Spleen (tissue), 11 donors: Measurements from ENCODE around the gene SMIM7. TPM values are rescaled to one million over a fixed set of nuclear protein-coding genes. Genes with fewer than 3 reads are reported as not detected.

Experiments used
- DNase-seq: peaks from one replicate; pipeline ENCODE4 v3.0.0-alpha.2; 2020
- H3K27ac ChIP-seq, 8 donors: fragments of 200-600 bp; sonication (generic) in 7 of 8; 1 replicate in 4 of 8; 2 replicates in 4 of 8; pipeline versions ENCODE4 v1.5.0 to v1.8.0; 2016 to 2021; ENCODE audit warnings: inconsistent platforms in 4 of 8, mild to moderate bottlenecking in 4 of 8, moderate library complexity in 1 of 8
- H3K27me3 ChIP-seq, 7 donors: fragments of 200-600 bp; sonication (generic) in 6 of 7; replicated peaks in 1 of 7; 1 replicate in 4 of 7; 2 replicates in 3 of 7; pipeline versions ENCODE4 v1.5.0 to v1.8.0; 2016 to 2021; ENCODE audit warnings: inconsistent platforms in 3 of 7, mild to moderate bottlenecking in 1 of 7
- H3K36me3 ChIP-seq, 6 donors: fragments of 200-600 bp; sonication (generic) in 5 of 6; 1 replicate in 4 of 6; 2 replicates in 2 of 6; pipeline versions ENCODE4 v1.5.0 to v1.8.0; 2016 to 2021; ENCODE audit warnings: inconsistent platforms in 2 of 6
- H3K4me1 ChIP-seq, 6 donors: fragments of 200-600 bp; sonication (generic) in 5 of 6; 1 replicate in 3 of 6; 2 replicates in 3 of 6; pipeline versions ENCODE4 v1.5.0 to v1.8.0; 2016 to 2021; ENCODE audit warnings: inconsistent platforms in 3 of 6
- H3K4me3 ChIP-seq, 8 donors: fragments of 200-600 bp; sonication (generic) in 7 of 8; 1 replicate in 4 of 8; 2 replicates in 4 of 8; pipeline versions ENCODE4 v1.5.0 to v1.8.0; 2016 to 2021; ENCODE audit warnings: inconsistent platforms in 4 of 8, mild to moderate bottlenecking in 4 of 8, moderate library complexity in 2 of 8
- H3K9me3 ChIP-seq, 8 donors: fragments of 200-600 bp; sonication (generic) in 7 of 8; 1 replicate in 4 of 8; 2 replicates in 4 of 8; pipeline versions ENCODE4 v1.5.0 to v1.8.0; 2016 to 2021; ENCODE audit warnings: inconsistent platforms in 4 of 8
- CTCF ChIP-seq, 11 experiments: fragments of 200-600 bp in 7 of 11; fragments of 450-650 bp in 4 of 11; sonication (generic) in 4 of 11; IDR thresholded peaks in 8 of 11; conservative IDR thresholded peaks in 3 of 11; 1 replicate in 7 of 11; 2 replicates in 4 of 11; pipeline versions ENCODE4 v1.4.0 to v1.8.0; 2016 to 2021; ENCODE audit warnings: antibody characterized with exemption in 11 of 11, inconsistent platforms in 4 of 11, mild to moderate bottlenecking in 1 of 11
- POLR2A ChIP-seq, 3 donors: fragments of 450-650 bp; IDR thresholded peaks; one replicate each; pipeline ENCODE4 v1.5.1; 2017; ENCODE audit warnings: antibody characterized with exemption in 3 of 3, mild to moderate bottlenecking in 1 of 3
- POLR2AphosphoS5 ChIP-seq, 3 donors: sonication (generic); formaldehyde crosslinking; IDR thresholded peaks; one replicate each; pipeline ENCODE4 v1.5.1; 2017; ENCODE audit warnings: antibody characterized with exemption in 3 of 3
- WGBS, 5 donors: extraction: QIAGEN DNeasy Blood & Tissue Kit in 3 of 5; methylation state at CpG; one replicate each; pipeline versions ENCODE4 v1.1.5 to v1.1.7; 2013 to 2018; 5-methylcytosine and 5-hydroxymethylcytosine counted together
- intact Hi-C: fragments of 100-400 bp; cut with DNase I; formaldehyde crosslinking; loops from one replicate; pipeline ENCODE4 v1.15.0; 2023; ENCODE audit warnings: low total_unique reads
- polyA plus RNA-seq, 3 donors: library from polyadenylated mRNA; stranded (reverse); fragments of 200-250 nt; gene quantifications; one replicate each; pipeline ENCODE4 v1.2.1, GENCODE V29; 2013
- total RNA-seq, 7 donors: library from RNA; depleted of rRNA in 3 of 7; stranded (reverse); fragments of >200 nt in 3 of 7; fragmentation: NEBNext Ultra II Directional in 4 of 7; extraction: Animal tissue kit (Norgen Biotek cat#: 25700) in 4 of 7; gene quantifications; one replicate each; pipeline versions ENCODE4 v1.1.0 to v1.2.1, GENCODE V29; 2016 to 2021
- donor health status: healthy with polysubstance abuse.
- donor health status: DM: no; HTN: no; CAD: no; lungs with moderate emphysema.
- donor health status: DM: no; HTN: no; CAD: no.
- donor health status: Bipolar disorder and iron deficiency.
- donor health status: healthy.
- donor health status: DM: no; HTN: no; CAD: no.
- donor health status: DM: yes; HTN: yes; CAD: no.

SMIM7 gene
- total and polyA plus RNA-seq, 10 donors = 57.3 to 95.4 (median 76.7) TPM

DNA sequence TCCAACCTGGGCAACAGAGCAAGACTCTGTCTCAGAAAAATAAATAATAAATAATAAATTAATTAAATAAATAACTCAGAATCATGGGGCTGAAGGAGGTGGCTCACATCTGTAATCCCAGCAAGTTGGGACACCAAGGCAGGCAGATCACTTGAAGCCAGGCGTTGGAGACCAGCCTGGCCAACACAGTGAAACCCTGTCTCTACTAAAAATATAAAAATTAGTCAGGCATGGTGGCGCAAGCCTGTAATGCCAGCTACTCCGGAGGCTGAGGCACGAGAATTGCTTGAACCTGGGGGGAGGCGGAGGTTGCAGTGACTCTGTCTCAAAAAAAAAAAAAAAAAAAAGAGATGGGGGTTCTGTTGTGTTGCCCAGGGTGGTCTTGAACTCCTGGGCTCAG lies 8.2 kb upstream of the SMIM7 start:
- Histone ChIP-seq H3K27me3 (no peaks in the 10 kb centered on the region), H3K4me1 (peaks cover 0 to 21% (median 2%) of the 10 kb centered on the region in 6 donors), H3K4me3 (no peak overlapping the region), H3K27ac (no peak overlapping the region), H3K36me3 (peaks cover 0 to 5% (median 0%) of the 10 kb centered on the region in 6 donors), H3K9me3 (no peaks in the 10 kb centered on the region)
- intact Hi-C loops = no loop called here
- DNase-seq = no peak
- TF ChIP-seq POLR2AphosphoS5 (IDR thresholded peaks at IDR 0.05) = no peak
- no peak for TF ChIP-seq CTCF (IDR thresholded peaks at IDR 0.05 in 8 of 11, conservative IDR thresholded peaks at IDR 0.05 in 3 of 11)
- TF ChIP-seq POLR2A (IDR thresholded peaks at IDR 0.05) = no peak
- WGBS, 5 donors = 85 to 94% (median 90%) methylated on average over 5 of the region's 5 CpGs

GRCh38 chr19:16661480-16662034 lies 1.6 kb upstream of the SMIM7 start:
- WGBS, 5 donors = 1 to 2% (median 2%) methylated on average over 24 to 31 of the region's 31 CpGs
- H3K9me3 ChIP-seq = no peaks in the 10 kb centered on the region
- TF ChIP-seq POLR2A (IDR thresholded peaks at IDR 0.05) = no peak
- no peak for TF ChIP-seq POLR2AphosphoS5 (IDR thresholded peaks at IDR 0.05)
- TF ChIP-seq CTCF (IDR thresholded peaks at IDR 0.05 in 8 of 11, conservative IDR thresholded peaks at IDR 0.05 in 3 of 11) = no peak
- no peaks in the 10 kb centered on the region for H3K27me3 ChIP-seq
- H3K27ac ChIP-seq = peak overlapping the region in 5 of 8 donors; percentile 8 to 98 (median 96)
- peaks cover 0 to 24% (median 20%) of the 10 kb centered on the region in 6 donors for H3K36me3 ChIP-seq
- H3K4me1 ChIP-seq = peaks cover 13 to 72% (median 39%) of the 10 kb centered on the region in 6 donors
- intact Hi-C loops = no loop called here
- peak overlapping the region; percentile 67 to 88 (median 79) for H3K4me3 ChIP-seq
- no peak for DNase-seq

- DNase-seq = peak; percentile 92
Measured at GRCh38 chr19:16660763-16661479, 977 bp upstream of the SMIM7 start, which contains the start of gene TMEM38A. TSS of gene TMEM38A (plus strand) at chr19:16661139. CDS start at chr19:16661218, 79 bp downstream.

DNA sequence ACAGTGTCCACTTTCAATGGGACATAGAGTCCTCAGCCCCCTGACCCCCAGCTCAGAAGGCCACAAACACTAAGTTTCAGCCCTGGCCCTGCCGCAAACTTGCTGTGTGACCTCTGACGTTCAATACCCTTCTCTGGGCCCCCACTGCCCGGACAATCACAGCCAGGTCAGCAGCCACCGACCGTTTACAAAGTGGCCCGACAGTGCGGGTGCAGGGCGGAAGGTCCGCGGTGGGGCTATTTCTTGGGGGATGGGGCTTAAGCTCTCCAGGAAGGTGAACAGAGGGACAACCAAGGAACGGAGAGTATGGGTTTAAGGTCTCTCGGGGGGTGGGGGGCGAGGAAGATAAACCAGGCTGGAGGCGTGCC lies 496 bp downstream of the SMIM7 start:
- 2 to 6% (median 4%) methylated on average over 11 to 14 of the region's 14 CpGs for WGBS, 5 donors

More at GRCh38 chr19:16660763-16661479, 977 bp upstream of the SMIM7 start, which contains the start of gene TMEM38A:
- Histone ChIP-seq H3K27me3 (no peaks in the 10 kb centered on the region), H3K4me3 (peak within 1 kb of the TSS; percentile 67 to 88 (median 79)), H3K4me1 (peaks cover 13 to 78% (median 42%) of the 10 kb centered on the region in 6 donors), H3K27ac (peak within 1 kb of the TSS; percentile 88 to 98 (median 95)), H3K9me3 (no peaks in the 10 kb centered on the region), H3K36me3 (peaks cover 0 to 31% (median 27%) of the 10 kb centered on the region in 6 donors)
- 1% methylated on average over 11 to 76 of the region's 76 CpGs for WGBS, 5 donors
- TF ChIP-seq POLR2A (IDR thresholded peaks at IDR 0.05) = no peak
- TF ChIP-seq POLR2AphosphoS5 (IDR thresholded peaks at IDR 0.05) = peak; percentile 45 to 63 (median 59)
- intact Hi-C loops = no loop called here

More for the DNA sequence above, 496 bp downstream of the SMIM7 start:
- no peak for TF ChIP-seq POLR2AphosphoS5 (IDR thresholded peaks at IDR 0.05)
- TF ChIP-seq CTCF (IDR thresholded peaks at IDR 0.05 in 8 of 11, conservative IDR thresholded peaks at IDR 0.05 in 3 of 11) = no peak
- TF ChIP-seq POLR2A (IDR thresholded peaks at IDR 0.05) = no peak
- intact Hi-C loops = no loop called here
- peaks cover 0 to 46% (median 41%) of the 10 kb centered on the region in 6 donors for H3K36me3 ChIP-seq
- peak overlapping the region; percentile 67 to 88 (median 79) for H3K4me3 ChIP-seq
- H3K27ac ChIP-seq = peak overlapping the region; percentile 88 to 98 (median 95)
- no peak for DNase-seq
- H3K27me3 ChIP-seq = no peaks in the 10 kb centered on the region
- H3K4me1 ChIP-seq = peaks cover 13 to 91% (median 43%) of the 10 kb centered on the region in 6 donors
- no peaks in the 10 kb centered on the region for H3K9me3 ChIP-seq
